Measurements from ENCODE around the gene PRKN.

- no peak for TF ChIP-seq CTCF (conservative IDR thresholded peaks at IDR 0.05; ENCODE audit: low read depth, low read length)
- no peak for TF ChIP-seq EZH2 (IDR thresholded peaks at IDR 0.05; ENCODE audit: borderline replicate concordance, low read depth, low read length, poor library complexity, severe bottlenecking)
These were observed 1413.5 kb downstream of the PRKN start for GRCh38 chr6:161313940-161314509.

All from A673 (cell line).